ENCODE measurements around the gene LACTBL1. TPM values are rescaled to one million over a fixed set of nuclear protein-coding genes. Genes with fewer than 3 reads are reported as not detected.

The LACTBL1 gene
- total RNA-seq, 1 experiment from 2014 or later, result not detected

GRCh38 chr1:22913421-22914141 lies 59.1 kb downstream of the LACTBL1 start:
- no TSS peak for BruUV-seq (replicated peaks)
- Mint-ChIP-seq H3K36me3 (ENCODE audit: insufficient read depth, unreplicated experiment) (no peaks in the 10 kb centered on the region), H3K4me3 (ENCODE audit: unreplicated experiment) (no peak overlapping the region), H3K27ac (ENCODE audit: low read depth, unreplicated experiment) (no peak overlapping the region), H3K27me3 (ENCODE audit: insufficient read depth, unreplicated experiment) (peaks cover 10% of the 10 kb centered on the region), H3K4me1 (ENCODE audit: insufficient read depth, unreplicated experiment) (peaks cover 5% of the 10 kb centered on the region), H3K9me3 (ENCODE audit: unreplicated experiment) (no peaks in the 10 kb centered on the region)
- TF ChIP-seq CTCF (IDR thresholded peaks at IDR 0.05; ENCODE audit: unreplicated experiment), result no peak
- intact Hi-C loops (cut with micrococcal nuclease), result no loop called here
- CTCF ChIA-PET, result no interaction called here
- DNase-seq (ENCODE audit: unreplicated experiment), result no peak
- POLR2A ChIA-PET, result no interaction called here

GRCh38 chr1:22912311-22912710 lies 60.4 kb downstream of the LACTBL1 start:
- CTCF ChIA-PET, result interaction anchor here (0.8 to 1.0 kb wide), 2 partner anchors 24 kb away, joined by 3 to 4 read pairs; no protein-coding TSS in a partner anchor
- H3K27ac Mint-ChIP-seq (ENCODE audit: low read depth, unreplicated experiment), result no peak overlapping the region
- POLR2A ChIA-PET, result no interaction called here
- H3K27me3 Mint-ChIP-seq (ENCODE audit: insufficient read depth, unreplicated experiment), result peaks cover 1% of the 10 kb centered on the region
- no peaks in the 10 kb centered on the region for H3K36me3 Mint-ChIP-seq (ENCODE audit: insufficient read depth, unreplicated experiment)
- peaks cover 5% of the 10 kb centered on the region for H3K4me1 Mint-ChIP-seq (ENCODE audit: insufficient read depth, unreplicated experiment)
- intact Hi-C loops (cut with micrococcal nuclease), result no loop called here
- no peak for TF ChIP-seq CTCF (IDR thresholded peaks at IDR 0.05; ENCODE audit: unreplicated experiment)
- H3K9me3 Mint-ChIP-seq (ENCODE audit: unreplicated experiment), result no peaks in the 10 kb centered on the region
- no peak for DNase-seq (ENCODE audit: unreplicated experiment)
- H3K4me3 Mint-ChIP-seq (ENCODE audit: unreplicated experiment), result no peak overlapping the region
- no TSS peak for BruUV-seq (replicated peaks)

- Mint-ChIP-seq H3K27ac (ENCODE audit: low read depth, unreplicated experiment) (no peak overlapping the region), H3K36me3 (ENCODE audit: insufficient read depth, unreplicated experiment) (no peaks in the 10 kb centered on the region), H3K9me3 (ENCODE audit: unreplicated experiment) (no peaks in the 10 kb centered on the region), H3K4me3 (ENCODE audit: unreplicated experiment) (no peak overlapping the region), H3K4me1 (ENCODE audit: insufficient read depth, unreplicated experiment) (no peaks in the 10 kb centered on the region), H3K27me3 (ENCODE audit: insufficient read depth, unreplicated experiment) (no peaks in the 10 kb centered on the region)
- DNase-seq (ENCODE audit: unreplicated experiment), result no peak
- no peak for TF ChIP-seq CTCF (IDR thresholded peaks at IDR 0.05; ENCODE audit: unreplicated experiment)
- ChIA-PET CTCF (interaction anchor here (1.0 kb wide), 1 partner anchor 23 kb away, joined by 4 read pairs; no protein-coding TSS in a partner anchor), POLR2A (no interaction called here)
- intact Hi-C loops (cut with micrococcal nuclease), result no loop called here
- BruUV-seq (replicated peaks), result no TSS peak
These were observed 61.5 kb downstream of the LACTBL1 start for GRCh38 chr1:22910986-22911651.

GRCh38 chr1:22910286-22910685 lies 62.4 kb downstream of the LACTBL1 start:
- BruUV-seq (replicated peaks), result no TSS peak
- H3K4me1 Mint-ChIP-seq (ENCODE audit: insufficient read depth, unreplicated experiment), result no peaks in the 10 kb centered on the region
- no peaks in the 10 kb centered on the region for H3K27me3 Mint-ChIP-seq (ENCODE audit: insufficient read depth, unreplicated experiment)
- H3K9me3 Mint-ChIP-seq (ENCODE audit: unreplicated experiment), result no peaks in the 10 kb centered on the region
- H3K36me3 Mint-ChIP-seq (ENCODE audit: insufficient read depth, unreplicated experiment), result no peaks in the 10 kb centered on the region
- ChIA-PET CTCF (interaction anchor here (0.7 to 2.2 kb wide), 2 partner anchors 22 to 207 kb away, joined by 4 to 8 read pairs; no protein-coding TSS in a partner anchor), POLR2A (interaction anchor here (0.5 kb wide), 1 partner anchor 24 kb away, joined by 3 read pairs; no protein-coding TSS in a partner anchor)
- TF ChIP-seq CTCF (IDR thresholded peaks at IDR 0.05; ENCODE audit: unreplicated experiment), result no peak
- no peak for DNase-seq (ENCODE audit: unreplicated experiment)
- no peak overlapping the region for H3K4me3 Mint-ChIP-seq (ENCODE audit: unreplicated experiment)
- no peak overlapping the region for H3K27ac Mint-ChIP-seq (ENCODE audit: low read depth, unreplicated experiment)
- intact Hi-C loops (cut with micrococcal nuclease), result no loop called here
